Uterus (tissue), 4 donors: ENCODE data around the gene TTC3. TPM values are rescaled to one million over a fixed set of nuclear protein-coding genes. Genes with fewer than 3 reads are reported as not detected.

ENCODE experiments used
- DNase-seq, 2 donors: peaks; one replicate each; pipeline ENCODE4 v3.0.0-alpha.2; 2019 to 2020
- H3K27ac ChIP-seq, 2 donors: fragments of 200-600 bp; sonication (generic); 1 replicate in 1 of 2; 2 replicates in 1 of 2; pipeline ENCODE4 v1.5.1; 2016 to 2018
- H3K27me3 ChIP-seq, 2 donors: fragments of 200-600 bp; sonication (generic); one replicate each; pipeline ENCODE4 v1.5.1; 2018 to 2019; ENCODE audit warnings: control low read depth in 1 of 2
- H3K36me3 ChIP-seq, 2 donors: fragments of 200-600 bp; sonication (generic); one replicate each; pipeline ENCODE4 v1.5.1; 2019; ENCODE audit warnings: control low read depth in 1 of 2
- H3K4me1 ChIP-seq, 2 donors: fragments of 200-600 bp; sonication (generic); one replicate each; pipeline ENCODE4 v1.5.1; 2018 to 2019; ENCODE audit warnings: control low read depth in 1 of 2
- H3K4me3 ChIP-seq, 2 donors: fragments of 200-600 bp; sonication (generic); 1 replicate in 1 of 2; 2 replicates in 1 of 2; pipeline ENCODE4 v1.5.1; 2018 to 2019; ENCODE audit warnings: mild to moderate bottlenecking in 1 of 2
- H3K9me3 ChIP-seq, 2 donors: fragments of 200-600 bp; sonication (generic); one replicate each; pipeline ENCODE4 v1.5.1; 2019; ENCODE audit warnings: control low read depth in 1 of 2
- CTCF ChIP-seq, 4 experiments: fragments of 200-600 bp in 2 of 4; fragments of 450-650 bp in 2 of 4; sonication (generic) in 2 of 4; IDR thresholded peaks; one replicate each; pipeline ENCODE4 v1.5.1; 2016 to 2019; ENCODE audit warnings: antibody characterized with exemption in 4 of 4, mild to moderate bottlenecking in 2 of 4, moderate library complexity in 1 of 4
- POLR2A ChIP-seq, 2 donors: fragments of 450-650 bp; IDR thresholded peaks; one replicate each; pipeline ENCODE4 v1.6.1; 2016; ENCODE audit warnings: antibody characterized with exemption in 2 of 2, mild to moderate bottlenecking in 1 of 2, moderate library complexity in 1 of 2
- intact Hi-C: fragments of 100-400 bp; cut with DNase I; formaldehyde crosslinking; loops from one replicate; pipeline ENCODE4 v1.15.1; 2023; ENCODE audit warnings: low total_unique reads
- small RNA-seq: library from RNA; depleted of rRNA; stranded (forward); fragments of <200 nt; gene quantifications from one replicate; pipeline ENCODE3, GENCODE V24; 2016
- total RNA-seq, 4 donors: library from RNA; depleted of rRNA in 3 of 4; stranded (reverse); fragments of >200 nt in 3 of 4; gene quantifications; one replicate each; pipeline versions ENCODE4 v1.1.0 to v1.2.4, GENCODE V29; 2014 to 2023
- donor health status: DM: yes; HTN: yes; CAD: no.

TTC3 gene
- total RNA-seq, 4 donors from 2014 or later, result 104 to 522 (median 193) TPM

- no peak for TF ChIP-seq POLR2A (IDR thresholded peaks at IDR 0.05)
- no peak for TF ChIP-seq CTCF (IDR thresholded peaks at IDR 0.05)
- no peak for DNase-seq
- intact Hi-C loops, result no loop called here
- Histone ChIP-seq H3K4me3 (no peak overlapping the region), H3K4me1 (no peaks in the 10 kb centered on the region), H3K9me3 (no peaks in the 10 kb centered on the region), H3K27ac (no peak overlapping the region), H3K27me3 (no peaks in the 10 kb centered on the region), H3K36me3 (no peaks in the 10 kb centered on the region)
These were observed 172.1 kb downstream of the TTC3 start for GRCh38 chr21:37245151-37245550.

GRCh38 chr21:37248298-37248697 is 175.2 kb downstream of the TTC3 start:
- TF ChIP-seq POLR2A (IDR thresholded peaks at IDR 0.05), result no peak
- no peak for TF ChIP-seq CTCF (IDR thresholded peaks at IDR 0.05)
- Histone ChIP-seq H3K9me3 (no peaks in the 10 kb centered on the region), H3K27me3 (no peaks in the 10 kb centered on the region), H3K36me3 (no peaks in the 10 kb centered on the region), H3K4me3 (no peak overlapping the region), H3K27ac (no peak overlapping the region), H3K4me1 (peaks cover 0 to 4% of the 10 kb centered on the region in 2 donors)
- intact Hi-C loops, result no loop called here
- DNase-seq, result no peak

GRCh38 chr21:37249112-37249904 is 176.3 kb downstream of the TTC3 start:
- TF ChIP-seq CTCF (IDR thresholded peaks at IDR 0.05), result no peak
- TF ChIP-seq POLR2A (IDR thresholded peaks at IDR 0.05), result no peak

GRCh38 chr21:37251294-37251634 is 178.2 kb downstream of the TTC3 start:
- no peak for DNase-seq
- Histone ChIP-seq H3K4me3 (no peak overlapping the region), H3K4me1 (peaks cover 0 to 4% of the 10 kb centered on the region in 2 donors), H3K9me3 (no peaks in the 10 kb centered on the region), H3K27ac (no peak overlapping the region), H3K36me3 (no peaks in the 10 kb centered on the region), H3K27me3 (no peaks in the 10 kb centered on the region)
- no peak for TF ChIP-seq POLR2A (IDR thresholded peaks at IDR 0.05)
- no peak for TF ChIP-seq CTCF (IDR thresholded peaks at IDR 0.05)
- intact Hi-C loops, result no loop called here

More at GRCh38 chr21:37249112-37249904, 176.3 kb downstream of the TTC3 start:
- DNase-seq, result no peak
- Histone ChIP-seq H3K27me3 (no peaks in the 10 kb centered on the region), H3K4me3 (no peak overlapping the region), H3K9me3 (no peaks in the 10 kb centered on the region), H3K4me1 (peaks cover 0 to 4% of the 10 kb centered on the region in 2 donors), H3K36me3 (no peaks in the 10 kb centered on the region), H3K27ac (no peak overlapping the region)
- intact Hi-C loops, result no loop called here

Small RNAs within 50 kb of the gene (small RNA-seq; reads per million reads assigned to genes)
- gene RN7SL678P (not detected), gene RNU6-696P (not detected)

Other genes starting within 250 kb of the TTC3 start
- 10 to 100 TPM in 2 of 4 donors, 1 to 10 TPM in 2; 3.8 to 31.4 (median 15.4) TPM for gene HLCS, start 106.6 kb upstream of the TTC3 start, total RNA-seq
- gene RIPPLY3, start 66.6 kb upstream of the TTC3 start, total RNA-seq, result under 1 TPM in 1 of 4 donors, not detected in 3; 0.62 TPM
- 10 to 100 TPM in 2 of 4 donors, 1 to 10 TPM in 2; 1.8 to 20.1 (median 9.3) TPM for gene PIGP, start 183 bp upstream of the TTC3 start, total RNA-seq
- 100 to 1,000 TPM in 1 of 4 donors, 10 to 100 TPM in 3; 44.8 to 179 (median 56.0) TPM for gene VPS26C, start 194.1 kb downstream of the TTC3 start, total RNA-seq